HepG2 (cell line): ENCODE measurements around the gene CRIP1. TPM values are rescaled to one million over a fixed set of nuclear protein-coding genes. Genes with fewer than 3 reads are reported as not detected.

Experiments
- BORCS8-MEF2B ChIP-seq: sonication (generic); formaldehyde crosslinking; IDR thresholded peaks from 2 replicates; pipeline ENCODE4 v1.8.0; 2022; ENCODE audit warnings: mild to moderate bottlenecking, missing genetic modification reagents
- CCAR2 ChIP-seq: fragments of 200-400 bp; formaldehyde crosslinking; optimal IDR thresholded peaks from 2 replicates; pipeline ENCODE3; 2018; ENCODE audit warnings: low read depth, mild to moderate bottlenecking, low read length, moderate library complexity
- CEBPG ChIP-seq: IDR thresholded peaks from 2 replicates; pipeline ENCODE4 v1.6.1; 2016
- DR1 ChIP-seq: sonication (generic); formaldehyde crosslinking; IDR thresholded peaks from 2 replicates; pipeline ENCODE4 v1.8.0; 2021; ENCODE audit warnings: mild to moderate bottlenecking, missing genetic modification reagents, inconsistent platforms
- ESRRA ChIP-seq: sonication (generic); formaldehyde crosslinking; IDR thresholded peaks from 2 replicates; pipeline ENCODE4 v1.5.1; 2020; ENCODE audit warnings: mild to moderate bottlenecking, low read depth, missing genetic modification reagents
- EZH2 ChIP-seq: conservative IDR thresholded peaks from 2 replicates; pipeline ENCODE4 v1.6.1; 2012; ENCODE audit warnings: mild to moderate bottlenecking, low read depth, low read length, moderate library complexity
- FOXA3 ChIP-seq: IDR thresholded peaks from 2 replicates; pipeline ENCODE4 v1.6.1; 2016; ENCODE audit warnings: missing genetic modification reagents, missing compliant biosample characterization
- FOXJ3 ChIP-seq: sonication (generic); formaldehyde crosslinking; IDR thresholded peaks from 2 replicates; pipeline ENCODE4 v1.4.0; 2020; ENCODE audit warnings: missing genetic modification reagents, mild to moderate bottlenecking, borderline replicate concordance
- GTF3A ChIP-seq: sonication (generic); formaldehyde crosslinking; conservative IDR thresholded peaks from 2 replicates; pipeline ENCODE4 v1.4.0; 2020; ENCODE audit warnings: mild to moderate bottlenecking, missing genetic modification reagents
- HOXA5 ChIP-seq: sonication (generic); formaldehyde crosslinking; IDR thresholded peaks from 2 replicates; pipeline ENCODE4 v1.4.0; 2020; ENCODE audit warnings: missing genetic modification reagents
- IRF9 ChIP-seq: sonication (generic); formaldehyde crosslinking; IDR thresholded peaks from 2 replicates; pipeline ENCODE4 v1.8.0; 2022; ENCODE audit warnings: missing genetic modification reagents, mild to moderate bottlenecking, borderline replicate concordance
- KDM3A ChIP-seq: IDR thresholded peaks from 2 replicates; pipeline ENCODE4 v1.6.1; 2018; ENCODE audit warnings: low read depth, missing compliant biosample characterization
- KDM5B ChIP-seq: sonication (generic); formaldehyde crosslinking; IDR thresholded peaks from 2 replicates; pipeline ENCODE4 v1.4.0; 2020; ENCODE audit warnings: missing genetic modification reagents, mild to moderate bottlenecking, borderline replicate concordance
- MED1 ChIP-seq: sonication (generic); formaldehyde crosslinking; IDR thresholded peaks from 2 replicates; pipeline ENCODE4 v1.4.0; 2020; ENCODE audit warnings: missing genetic modification reagents
- MTA1 ChIP-seq: sonication (generic); formaldehyde crosslinking; IDR thresholded peaks from 2 replicates; pipeline ENCODE4 v1.4.0; 2020; ENCODE audit warnings: missing genetic modification reagents, mild to moderate bottlenecking, borderline replicate concordance
- MZF1 ChIP-seq: sonication (generic); formaldehyde crosslinking; IDR thresholded peaks from 2 replicates; pipeline ENCODE4 v1.8.1; 2023; ENCODE audit warnings: mild to moderate bottlenecking, missing genetic modification reagents, borderline replicate concordance
- NFKBIZ ChIP-seq: IDR thresholded peaks from 2 replicates; pipeline ENCODE4 v1.6.1; 2018; ENCODE audit warnings: missing genetic modification reagents, missing compliant biosample characterization
- RORA ChIP-seq: sonication (generic); formaldehyde crosslinking; IDR thresholded peaks from 2 replicates; pipeline ENCODE4 v1.5.0; 2020; ENCODE audit warnings: mild to moderate bottlenecking, missing genetic modification reagents, moderate library complexity
- SP2 ChIP-seq: sonication (generic); formaldehyde crosslinking; IDR thresholded peaks from 2 replicates; pipeline ENCODE4 v1.5.1; 2020; ENCODE audit warnings: mild to moderate bottlenecking, missing genetic modification reagents
- TBX2 ChIP-seq: sonication (generic); formaldehyde crosslinking; IDR thresholded peaks from 2 replicates; pipeline ENCODE4 v1.5.0; 2020; ENCODE audit warnings: missing genetic modification reagents, mild to moderate bottlenecking, borderline replicate concordance
- ZBTB21 ChIP-seq: sonication (generic); formaldehyde crosslinking; IDR thresholded peaks from 2 replicates; pipeline ENCODE4 v1.4.0; 2020; ENCODE audit warnings: missing genetic modification reagents
- ZEB1 ChIP-seq: IDR thresholded peaks from 2 replicates; pipeline ENCODE4 v1.6.1; 2012; ENCODE audit warnings: mild to moderate bottlenecking, low read depth, inconsistent platforms; ENCODE audit not compliant: insufficient replicate concordance
- ZNF101 ChIP-seq: sonication (generic); formaldehyde crosslinking; IDR thresholded peaks from 2 replicates; pipeline ENCODE4 v1.4.0; 2020; ENCODE audit warnings: mild to moderate bottlenecking, low read depth, missing genetic modification reagents, borderline replicate concordance
- ZNF552 ChIP-seq: sonication (generic); formaldehyde crosslinking; IDR thresholded peaks from 2 replicates; pipeline ENCODE4 v1.9.0; 2022; ENCODE audit warnings: missing genetic modification reagents, mild to moderate bottlenecking, borderline replicate concordance
- ZNF792 ChIP-seq: IDR thresholded peaks from 2 replicates; pipeline ENCODE4 v1.6.1; 2016
- ZSCAN22 ChIP-seq: sonication (generic); formaldehyde crosslinking; IDR thresholded peaks from 2 replicates; pipeline ENCODE4 v1.4.0; 2020; ENCODE audit warnings: mild to moderate bottlenecking, missing genetic modification reagents
- ZSCAN9 ChIP-seq: IDR thresholded peaks from 2 replicates; pipeline ENCODE4 v1.6.1; 2016; ENCODE audit warnings: borderline replicate concordance
- polyA plus RNA-seq, 8 experiments: library from polyadenylated mRNA; depleted of rRNA in 3 of 8; stranded (reverse) in 7 of 8; unstranded in 1 of 8; fragments of >200 nt; fragmentation: Illumina TruSeq in 4 of 8; extraction: Trizol in 4 of 8; gene quantifications; 2 replicates each; pipeline versions ENCODE4 v1.2.1 to v1.2.3, GENCODE V29; 2011 to 2016; ENCODE audit warnings: low read depth in 4 of 8, missing spikeins in 1 of 8, mixed read lengths in 1 of 8; ENCODE audit not compliant: insufficient read depth in 1 of 8
- total RNA-seq, 5 experiments: library from RNA; depleted of rRNA; stranded (reverse); fragments of >200 nt; fragmentation: Illumina TruSeq; extraction: Trizol; gene quantifications; 2 replicates each; pipeline ENCODE4 v1.2.3, GENCODE V29; 2016; ENCODE audit warnings: low read depth in 1 of 5
- TF ChIP-seq, protein P1 (sequence below): sonication (generic); formaldehyde crosslinking; IDR thresholded peaks from 2 replicates; pipeline ENCODE4 v1.8.1; 2023; ENCODE audit warnings: mild to moderate bottlenecking, missing genetic modification reagents
- TF ChIP-seq, protein P2 (sequence below): sonication (generic); formaldehyde crosslinking; IDR thresholded peaks from 2 replicates; pipeline ENCODE4 v1.4.0; 2020; ENCODE audit warnings: mild to moderate bottlenecking, missing genetic modification reagents, borderline replicate concordance

Gene CRIP1
- total and polyA plus RNA-seq, 2 of the 13 experiments (the other 11 are each of a cell fraction or from before 2014, with no cell fraction given): 53.9 to 59.5 TPM

DNA sequence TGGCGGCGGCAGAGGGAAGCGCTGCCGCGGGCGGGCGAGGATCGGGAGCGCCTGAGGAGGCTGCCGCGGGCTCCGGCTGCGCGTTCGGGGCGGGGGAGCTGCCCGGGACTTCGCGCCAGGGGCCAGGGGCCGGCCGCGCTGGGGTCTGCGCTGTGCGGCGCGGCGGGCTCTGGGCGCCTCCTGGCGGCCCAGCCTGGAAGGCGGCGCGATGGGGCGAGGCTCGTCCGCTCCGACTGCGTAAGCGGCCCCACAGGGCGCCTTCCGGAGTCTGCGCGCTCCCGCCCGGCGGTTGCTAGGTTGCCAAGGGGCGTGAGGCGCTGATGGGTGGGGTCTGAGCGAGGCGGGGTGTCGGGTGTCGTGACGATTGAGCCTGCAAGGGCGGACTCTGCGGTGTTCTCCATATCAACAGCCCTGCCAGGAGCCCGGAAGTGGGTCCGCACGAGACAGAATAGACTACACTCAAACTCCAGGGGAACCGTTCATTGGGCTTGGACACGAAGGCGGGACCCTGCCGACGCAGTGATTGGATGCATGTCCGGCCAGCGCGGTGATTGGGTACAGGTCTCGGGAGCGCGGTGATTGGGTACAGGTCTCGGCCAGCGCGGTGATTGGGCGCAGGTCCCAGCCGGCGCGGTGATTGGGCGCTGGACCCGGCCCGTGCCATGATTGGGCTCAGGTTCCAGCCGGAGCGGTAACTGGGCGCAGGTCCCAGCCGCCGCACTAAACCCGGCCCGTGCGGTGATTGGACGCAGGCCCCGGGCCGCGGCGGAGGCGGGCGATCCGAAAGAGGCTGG is 4.1 kb downstream of the CRIP1 start, which contains the start of gene TEDC1 (continued):
- TF ChIP-seq FOXJ3 (CRISPR knock-in tag) (peak; percentile 76), CCAR2 (no peak), NFKBIZ (CRISPR knock-in tag) (no peak), CEBPG (CRISPR knock-in tag) (peak; percentile 46), DR1 (CRISPR knock-in tag) (peak; percentile 78), TBX2 (CRISPR knock-in tag) (peak; percentile 92), MTA1 (CRISPR knock-in tag) (0 out of 2 replicates have a peak, but pooled peaks have one; percentile 15), MZF1 (CRISPR knock-in tag) (no peak), ZNF101 (CRISPR knock-in tag) (no peak), ZNF552 (no peak), KDM5B (CRISPR knock-in tag) (peak; percentile 65; the same call in 1 of the 2 replicates), GTF3A (CRISPR knock-in tag) (peak; percentile 56; the same call in 1 of the 2 replicates), ZSCAN22 (CRISPR knock-in tag) (no peak), SP2 (CRISPR knock-in tag) (peak; percentile 95), ESRRA (CRISPR knock-in tag) (no peak; the same call in 1 of the 2 replicates), ZBTB21 (CRISPR knock-in tag) (no peak), HOXA5 (CRISPR knock-in tag) (0 out of 2 replicates have a peak, but pooled peaks have one; percentile 32), EZH2 (no peak), ZEB1 (no peak), ZNF792 (CRISPR knock-in tag) (0 out of 2 replicates have a peak, but pooled peaks have one; percentile 16), FOXA3 (peak; percentile 56; the same call in 1 of the 2 replicates), IRF9 (CRISPR knock-in tag) (peak; percentile 54; the same call in 1 of the 2 replicates), KDM3A (CRISPR knock-in tag) (peak; percentile 72; the same call in 1 of the 2 replicates), BORCS8-MEF2B (CRISPR knock-in tag) (peak; percentile 97), MED1 (CRISPR knock-in tag) (peak; percentile 68), RORA (no peak), ZSCAN9 (0 out of 2 replicates have a peak, but pooled peaks have one; percentile 36)
- TF ChIP-seq, protein P1, sequence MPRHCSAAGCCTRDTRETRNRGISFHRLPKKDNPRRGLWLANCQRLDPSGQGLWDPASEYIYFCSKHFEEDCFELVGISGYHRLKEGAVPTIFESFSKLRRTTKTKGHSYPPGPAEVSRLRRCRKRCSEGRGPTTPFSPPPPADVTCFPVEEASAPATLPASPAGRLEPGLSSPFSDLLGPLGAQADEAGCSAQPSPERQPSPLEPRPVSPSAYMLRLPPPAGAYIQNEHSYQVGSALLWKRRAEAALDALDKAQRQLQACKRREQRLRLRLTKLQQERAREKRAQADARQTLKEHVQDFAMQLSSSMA (CRISPR knock-in tag): peak; percentile 65; the same call in 1 of the 2 replicates
- TF ChIP-seq, protein P2, sequence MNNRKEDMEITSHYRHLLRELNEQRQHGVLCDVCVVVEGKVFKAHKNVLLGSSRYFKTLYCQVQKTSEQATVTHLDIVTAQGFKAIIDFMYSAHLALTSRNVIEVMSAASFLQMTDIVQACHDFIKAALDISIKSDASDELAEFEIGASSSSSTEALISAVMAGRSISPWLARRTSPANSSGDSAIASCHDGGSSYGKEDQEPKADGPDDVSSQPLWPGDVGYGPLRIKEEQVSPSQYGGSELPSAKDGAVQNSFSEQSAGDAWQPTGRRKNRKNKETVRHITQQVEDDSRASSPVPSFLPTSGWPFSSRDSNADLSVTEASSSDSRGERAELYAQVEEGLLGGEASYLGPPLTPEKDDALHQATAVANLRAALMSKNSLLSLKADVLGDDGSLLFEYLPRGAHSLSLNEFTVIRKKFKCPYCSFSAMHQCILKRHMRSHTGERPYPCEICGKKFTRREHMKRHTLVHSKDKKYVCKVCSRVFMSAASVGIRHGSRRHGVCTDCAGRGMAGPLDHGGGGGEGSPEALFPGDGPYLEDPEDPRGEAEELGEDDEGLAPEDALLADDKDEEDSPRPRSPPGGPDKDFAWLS (CRISPR knock-in tag): no peak
